ENCODE results near the gene MT4. TPM values are rescaled to one million over a fixed set of nuclear protein-coding genes. Genes with fewer than 3 reads are reported as not detected.

MT4 gene
- polyA plus RNA-seq, 1 of the 3 experiments (the other 2 are of a cell fraction): not detected

GRCh38 chr16:56547120-56547948 is 17.5 kb upstream of the MT4 start:
- Histone ChIP-seq H3F3A (replicated peaks; ENCODE audit: insufficient read depth) (peaks cover 9% of the 10 kb centered on the region), H3K4me3 (ENCODE audit: low read depth in 2 of 2, low read length in 1 of 2) (no peak overlapping the region), H3K27ac (ENCODE audit: low read depth in 2 of 2, low read length in 1 of 2) (0 out of 4 replicates have a peak overlapping the region, but pooled peaks of 1 of the 2 experiments have one; percentile 5), H3K79me2 (ENCODE audit: insufficient read depth) (no peaks in the 10 kb centered on the region), H3K9ac (no peak overlapping the region), H3K9me3 (no peaks in the 10 kb centered on the region), H3K36me3 (replicated peaks in 1 of 2; ENCODE audit: control insufficient read depth in 1 of 2, insufficient read depth in 2 of 2, low read length in 1 of 2) (no peaks in the 10 kb centered on the region), H3K9me2 (no peaks in the 10 kb centered on the region), H4K20me1 (ENCODE audit: insufficient read depth) (no peaks in the 10 kb centered on the region), H3K4me1 (ENCODE audit: control insufficient read depth in 1 of 2, insufficient read depth in 2 of 2, low read depth in 1 of 2, low read length in 1 of 2) (peaks cover 0 to 12% of the 10 kb centered on the region in 2 experiments; a peak in 2 of 4 replicates), H3K27me3 (ENCODE audit: insufficient read depth) (no peaks in the 10 kb centered on the region), H2AFZ (ENCODE audit: low read depth) (peak overlapping the region; percentile 11; the same call in 1 of the 2 replicates), H3K4me2 (no peak overlapping the region)
- TF ChIP-seq TCF12 (IDR thresholded peaks at IDR 0.05) (peak; percentile 29; the same call in 1 of the 2 replicates), MEF2A (IDR thresholded peaks at IDR 0.05; ENCODE audit: borderline replicate concordance, low read depth) (0 out of 2 replicates have a peak, but pooled peaks have one; percentile 8), TAF1 (IDR thresholded peaks at IDR 0.05; ENCODE audit: borderline replicate concordance, low read depth, low read length) (peak; percentile 87; the same call in 1 of the 2 replicates), RFX5 (IDR thresholded peaks at IDR 0.05; ENCODE audit: low read length) (no peak), JUND (IDR thresholded peaks at IDR 0.05) (no peak), MXI1 (IDR thresholded peaks at IDR 0.05; ENCODE audit: low read depth, low read length) (no peak)
- 64% methylated on average over 12 of the region's 12 CpGs for WGBS (ENCODE audit: low lambda C conversion rate)
- DNase-seq: peak; percentile 20
- ChIA-PET CTCF (interaction anchor here (0.7 to 2.5 kb wide), 3 partner anchors 20 to 53 kb away, joined by 3 to 7 read pairs (median 3); no protein-coding TSS in a partner anchor), POLR2A (no interaction called here)

- WGBS (ENCODE audit: low lambda C conversion rate): 93% methylated on average over 4 of the region's 4 CpGs
- no peak for TF ChIP-seq TEAD4 (IDR thresholded peaks at IDR 0.05; ENCODE audit: borderline replicate concordance, insufficient read depth)
- no peak for TF ChIP-seq SIN3A (IDR thresholded peaks at IDR 0.05; ENCODE audit: borderline replicate concordance, low read depth, low read length)
- no peak for TF ChIP-seq USF2 (IDR thresholded peaks at IDR 0.05; ENCODE audit: borderline replicate concordance, low read depth, low read length)
- no peak for TF ChIP-seq IRF3 (IDR thresholded peaks at IDR 0.05; ENCODE audit: low read depth, low read length)
- no peak for TF ChIP-seq GABPA (IDR thresholded peaks at IDR 0.05; ENCODE audit: low read depth)
- Histone ChIP-seq H3K9ac (no peak overlapping the region), H3K27ac (ENCODE audit: low read depth in 2 of 2, low read length in 1 of 2) (no peak overlapping the region), H3K9me3 (no peaks in the 10 kb centered on the region), H3K36me3 (replicated peaks in 1 of 2; ENCODE audit: control insufficient read depth in 1 of 2, insufficient read depth in 2 of 2, low read length in 1 of 2) (no peaks in the 10 kb centered on the region), H2AFZ (ENCODE audit: low read depth) (0 out of 2 replicates have a peak overlapping the region, but pooled peaks have one; percentile 11), H3F3A (replicated peaks; ENCODE audit: insufficient read depth) (peaks cover 9% of the 10 kb centered on the region), H3K79me2 (ENCODE audit: insufficient read depth) (no peaks in the 10 kb centered on the region), H3K27me3 (ENCODE audit: insufficient read depth) (no peaks in the 10 kb centered on the region), H3K4me1 (ENCODE audit: control insufficient read depth in 1 of 2, insufficient read depth in 2 of 2, low read depth in 1 of 2, low read length in 1 of 2) (peaks cover 0 to 12% of the 10 kb centered on the region in 2 experiments; a peak in 2 of 4 replicates), H3K4me2 (no peak overlapping the region), H3K9me2 (no peaks in the 10 kb centered on the region), H4K20me1 (ENCODE audit: insufficient read depth) (no peaks in the 10 kb centered on the region), H3K4me3 (ENCODE audit: low read depth in 2 of 2, low read length in 1 of 2) (no peak overlapping the region)
- DNase-seq: no peak
- ChIA-PET CTCF (interaction anchor here (1.3 to 1.9 kb wide), 2 partner anchors 21 to 154 kb away, joined by 3 to 4 read pairs; no protein-coding TSS in a partner anchor), POLR2A (no interaction called here)
Observed at GRCh38 chr16:56547949-56548567, 16.8 kb upstream of the MT4 start.
